ENCODE data around the gene STK32C.

DNA sequence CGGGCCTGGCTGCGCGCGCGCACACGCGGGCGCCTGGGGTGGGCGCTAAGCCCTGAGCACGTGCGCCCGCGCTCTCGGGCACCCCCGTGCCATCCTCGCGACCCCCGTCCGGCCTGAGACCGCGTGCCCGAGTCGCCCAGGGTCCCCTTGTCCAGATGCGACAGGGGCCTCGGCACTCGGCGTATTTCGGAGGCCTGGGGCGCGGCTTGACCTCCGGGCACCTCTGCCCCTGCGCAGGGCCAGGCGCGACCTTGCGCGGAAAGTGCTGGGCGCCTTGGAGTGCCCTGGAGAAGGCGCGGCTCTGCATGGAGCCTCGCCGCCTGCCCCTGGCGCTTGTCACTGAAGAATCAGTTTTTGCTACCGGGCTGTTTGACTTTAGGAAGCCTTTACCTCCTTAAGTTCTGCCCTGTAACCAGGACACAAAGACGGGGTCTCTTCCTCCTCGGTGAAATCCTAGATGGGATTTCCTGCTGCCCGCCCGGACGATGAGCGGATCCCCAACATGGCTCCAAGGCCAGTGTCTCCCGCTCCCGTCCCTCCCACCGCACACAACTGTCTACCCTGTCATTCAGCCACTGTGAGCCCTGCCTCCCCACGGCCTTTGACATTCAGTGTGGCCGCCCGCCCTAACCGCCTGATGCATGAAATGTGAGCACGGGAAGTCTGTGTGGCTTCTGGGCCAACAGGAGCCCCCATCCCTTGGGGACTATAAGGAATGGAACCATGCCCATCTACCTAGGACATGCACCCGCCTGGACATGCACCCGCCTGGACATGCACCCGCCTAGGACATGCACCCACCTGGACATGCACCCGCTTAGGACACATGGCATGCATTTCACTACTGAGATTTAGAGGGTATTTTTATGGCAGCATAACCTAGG is 1.1 kb upstream of the STK32C start:
- TF ChIP-seq, protein P1, sequence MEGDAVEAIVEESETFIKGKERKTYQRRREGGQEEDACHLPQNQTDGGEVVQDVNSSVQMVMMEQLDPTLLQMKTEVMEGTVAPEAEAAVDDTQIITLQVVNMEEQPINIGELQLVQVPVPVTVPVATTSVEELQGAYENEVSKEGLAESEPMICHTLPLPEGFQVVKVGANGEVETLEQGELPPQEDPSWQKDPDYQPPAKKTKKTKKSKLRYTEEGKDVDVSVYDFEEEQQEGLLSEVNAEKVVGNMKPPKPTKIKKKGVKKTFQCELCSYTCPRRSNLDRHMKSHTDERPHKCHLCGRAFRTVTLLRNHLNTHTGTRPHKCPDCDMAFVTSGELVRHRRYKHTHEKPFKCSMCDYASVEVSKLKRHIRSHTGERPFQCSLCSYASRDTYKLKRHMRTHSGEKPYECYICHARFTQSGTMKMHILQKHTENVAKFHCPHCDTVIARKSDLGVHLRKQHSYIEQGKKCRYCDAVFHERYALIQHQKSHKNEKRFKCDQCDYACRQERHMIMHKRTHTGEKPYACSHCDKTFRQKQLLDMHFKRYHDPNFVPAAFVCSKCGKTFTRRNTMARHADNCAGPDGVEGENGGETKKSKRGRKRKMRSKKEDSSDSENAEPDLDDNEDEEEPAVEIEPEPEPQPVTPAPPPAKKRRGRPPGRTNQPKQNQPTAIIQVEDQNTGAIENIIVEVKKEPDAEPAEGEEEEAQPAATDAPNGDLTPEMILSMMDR (IDR thresholded peaks at IDR 0.05; ENCODE audit: poor library complexity, severe bottlenecking) = no peak
- TF ChIP-seq MXI1 (conservative IDR thresholded peaks at IDR 0.05; ENCODE audit: poor library complexity, severe bottlenecking) = no peak
- no peak for TF ChIP-seq POLR2AphosphoS5 (IDR thresholded peaks at IDR 0.05)
- TF ChIP-seq EP300 (conservative IDR thresholded peaks at IDR 0.05; ENCODE audit: poor library complexity, severe bottlenecking) = no peak
- TF ChIP-seq, protein P2, sequence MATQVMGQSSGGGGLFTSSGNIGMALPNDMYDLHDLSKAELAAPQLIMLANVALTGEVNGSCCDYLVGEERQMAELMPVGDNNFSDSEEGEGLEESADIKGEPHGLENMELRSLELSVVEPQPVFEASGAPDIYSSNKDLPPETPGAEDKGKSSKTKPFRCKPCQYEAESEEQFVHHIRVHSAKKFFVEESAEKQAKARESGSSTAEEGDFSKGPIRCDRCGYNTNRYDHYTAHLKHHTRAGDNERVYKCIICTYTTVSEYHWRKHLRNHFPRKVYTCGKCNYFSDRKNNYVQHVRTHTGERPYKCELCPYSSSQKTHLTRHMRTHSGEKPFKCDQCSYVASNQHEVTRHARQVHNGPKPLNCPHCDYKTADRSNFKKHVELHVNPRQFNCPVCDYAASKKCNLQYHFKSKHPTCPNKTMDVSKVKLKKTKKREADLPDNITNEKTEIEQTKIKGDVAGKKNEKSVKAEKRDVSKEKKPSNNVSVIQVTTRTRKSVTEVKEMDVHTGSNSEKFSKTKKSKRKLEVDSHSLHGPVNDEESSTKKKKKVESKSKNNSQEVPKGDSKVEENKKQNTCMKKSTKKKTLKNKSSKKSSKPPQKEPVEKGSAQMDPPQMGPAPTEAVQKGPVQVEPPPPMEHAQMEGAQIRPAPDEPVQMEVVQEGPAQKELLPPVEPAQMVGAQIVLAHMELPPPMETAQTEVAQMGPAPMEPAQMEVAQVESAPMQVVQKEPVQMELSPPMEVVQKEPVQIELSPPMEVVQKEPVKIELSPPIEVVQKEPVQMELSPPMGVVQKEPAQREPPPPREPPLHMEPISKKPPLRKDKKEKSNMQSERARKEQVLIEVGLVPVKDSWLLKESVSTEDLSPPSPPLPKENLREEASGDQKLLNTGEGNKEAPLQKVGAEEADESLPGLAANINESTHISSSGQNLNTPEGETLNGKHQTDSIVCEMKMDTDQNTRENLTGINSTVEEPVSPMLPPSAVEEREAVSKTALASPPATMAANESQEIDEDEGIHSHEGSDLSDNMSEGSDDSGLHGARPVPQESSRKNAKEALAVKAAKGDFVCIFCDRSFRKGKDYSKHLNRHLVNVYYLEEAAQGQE (IDR thresholded peaks at IDR 0.05; ENCODE audit: borderline replicate concordance) = no peak
- no peak for TF ChIP-seq TAF1 (IDR thresholded peaks at IDR 0.05; ENCODE audit: low read depth)

All from neural cell (in vitro differentiated cells).